RKO (cell line): ENCODE measurements around the gene PLXDC2.

Experiments used
- DNase-seq: peaks from one replicate; pipeline ENCODE4 v3.0.0-alpha.2; 2016; ENCODE audit warnings: low spot score

The PLXDC2 gene

DNA sequence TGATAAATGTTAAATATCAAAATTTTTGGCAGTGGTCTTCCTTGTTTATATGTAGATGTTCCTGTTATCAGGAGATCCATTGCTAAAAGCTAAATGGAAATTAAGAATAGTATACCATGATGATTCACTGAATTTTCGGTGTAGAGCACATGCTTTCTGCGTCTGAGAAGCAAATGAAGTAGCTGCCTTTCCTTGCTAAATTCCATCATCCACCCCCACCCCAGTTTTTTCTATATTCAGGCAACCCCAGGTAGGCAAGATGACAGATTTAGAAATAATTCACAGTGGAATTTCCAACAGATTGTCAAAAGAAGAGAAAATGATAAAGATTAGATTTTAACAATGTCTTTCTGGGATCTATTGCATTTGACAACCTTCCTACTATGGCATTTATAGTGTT lies 231.9 kb downstream of the PLXDC2 start:
- DNase-seq, result no peak

DNA sequence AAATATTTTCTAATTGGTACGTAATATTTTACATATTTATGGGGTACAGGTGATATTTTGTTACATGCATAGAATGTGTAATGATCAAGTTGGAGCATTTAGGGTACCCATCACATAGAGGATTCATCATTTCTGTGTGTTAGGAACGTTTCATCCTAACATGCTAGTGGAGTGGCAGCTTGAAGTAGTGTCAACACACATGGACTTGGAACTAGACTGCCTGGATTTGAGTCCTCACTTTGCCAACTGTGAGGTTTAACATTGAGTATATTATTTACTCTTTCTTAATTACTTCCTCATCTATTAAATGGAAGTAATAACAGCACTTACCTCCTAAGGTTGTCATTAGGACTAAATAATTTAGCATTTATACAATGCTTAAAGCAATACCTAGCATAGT lies 241.9 kb downstream of the PLXDC2 start:
- DNase-seq, result no peak

DNA sequence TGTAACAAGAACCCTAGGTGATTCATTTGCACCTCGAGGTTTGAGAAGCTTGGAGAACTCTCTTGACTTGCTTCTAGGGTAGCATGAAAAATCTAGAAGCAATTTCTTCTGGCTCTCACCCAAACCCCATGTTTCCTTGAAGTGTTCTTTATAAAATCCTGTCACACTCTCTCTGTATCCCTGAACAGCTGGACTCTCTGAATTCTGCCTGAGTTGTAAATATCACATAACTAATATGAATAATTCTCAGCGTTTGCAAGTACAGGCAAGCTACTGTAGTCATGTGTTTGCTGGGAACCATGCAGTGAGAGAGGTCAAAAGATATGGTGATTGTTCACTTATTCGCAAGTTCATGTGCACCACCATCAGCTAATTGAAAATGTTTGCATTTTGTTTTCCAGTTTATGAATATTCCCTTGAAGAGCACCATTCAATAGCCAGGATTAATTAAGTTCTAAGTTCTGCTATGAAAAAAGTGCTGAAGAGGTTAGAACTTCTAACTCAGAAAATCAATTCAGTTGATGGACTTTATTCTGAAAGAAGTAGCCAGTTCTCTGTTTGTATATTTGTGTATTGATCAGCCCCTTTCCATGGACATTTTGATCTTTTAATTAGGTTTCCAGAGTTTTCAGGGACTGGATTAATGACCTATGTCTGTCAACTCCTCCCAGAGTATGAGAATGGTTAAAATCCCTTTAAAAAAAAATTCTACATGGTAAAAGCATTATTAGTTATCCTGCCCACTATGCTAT lies 243.0 kb downstream of the PLXDC2 start:
- DNase-seq, result no peak

DNA sequence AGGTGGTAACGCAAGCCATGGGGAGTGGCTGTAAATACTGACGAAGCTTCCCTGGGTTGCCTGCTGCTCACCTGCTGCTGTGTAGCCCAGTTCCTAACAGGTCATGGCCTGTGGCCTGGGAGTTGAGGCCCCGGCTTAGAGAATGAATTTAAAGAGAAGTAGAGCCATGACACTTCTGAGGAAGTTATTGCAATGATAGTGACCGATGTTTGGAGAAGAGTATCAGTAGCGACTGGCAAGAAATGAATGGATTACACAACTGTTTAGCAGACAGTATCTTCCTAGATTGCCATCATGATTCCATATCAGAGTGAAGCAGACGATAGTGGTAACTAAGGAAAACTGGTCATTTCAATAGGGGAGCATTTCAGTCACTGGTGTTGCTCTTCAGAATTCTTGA lies 249.6 kb downstream of the PLXDC2 start:
- DNase-seq, result no peak

DNA sequence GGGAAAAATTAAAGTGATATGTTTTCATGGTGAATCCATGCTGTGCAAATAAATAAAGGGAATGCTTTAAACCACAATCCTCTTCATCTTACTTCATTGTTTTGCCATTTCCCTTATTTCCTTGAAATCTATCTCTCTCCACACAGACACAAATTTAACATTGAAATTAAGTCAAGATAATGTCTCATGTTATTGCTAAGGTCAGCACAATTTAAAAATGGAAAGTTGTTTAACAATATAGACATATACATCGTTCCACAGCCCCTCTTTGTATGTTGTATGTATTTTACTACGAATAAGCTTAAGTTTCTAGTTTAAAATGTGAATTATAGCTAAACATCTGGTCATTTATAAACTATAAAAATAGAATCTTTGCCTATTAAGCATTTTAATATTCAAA lies 256.9 kb downstream of the PLXDC2 start:
- DNase-seq, result no peak

DNA sequence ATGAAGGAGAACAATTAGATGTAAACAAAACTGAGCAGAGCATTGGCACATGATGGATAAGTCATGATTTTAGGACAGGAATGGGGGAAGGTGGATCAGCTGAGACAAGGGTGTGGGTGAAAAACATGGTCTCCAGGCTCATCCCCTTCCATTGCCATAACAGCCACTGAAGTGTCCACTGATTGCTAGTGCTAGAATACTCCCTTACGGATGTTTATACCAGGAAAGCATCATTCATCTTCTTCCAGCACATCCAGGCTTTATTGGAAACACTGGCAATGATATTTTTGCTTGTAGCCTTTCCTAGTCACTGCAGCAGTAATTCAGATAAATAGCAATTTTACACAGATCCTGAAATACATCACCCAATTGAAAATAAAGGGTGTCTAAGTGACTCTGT lies 259.5 kb downstream of the PLXDC2 start:
- no peak for DNase-seq

DNA sequence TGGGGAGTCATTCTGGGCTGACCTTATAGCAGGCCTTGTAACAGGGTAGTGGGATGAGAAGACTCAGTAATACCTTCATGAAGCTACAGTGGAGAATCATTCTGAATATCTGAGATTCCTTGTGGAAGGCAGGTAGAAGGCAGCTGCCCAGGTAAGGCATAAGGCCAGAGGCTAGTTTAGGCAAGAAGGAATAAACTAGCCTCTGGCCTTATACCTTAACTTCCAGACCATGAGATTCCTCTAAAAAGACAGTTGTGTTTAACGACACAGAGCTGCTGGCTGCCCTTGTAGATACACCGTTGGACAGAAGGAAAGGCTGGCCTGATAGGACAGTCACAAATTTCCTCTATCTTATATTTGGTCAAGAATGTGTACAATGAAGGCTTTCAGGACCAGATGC lies 268.2 kb downstream of the PLXDC2 start:
- no peak for DNase-seq

DNA sequence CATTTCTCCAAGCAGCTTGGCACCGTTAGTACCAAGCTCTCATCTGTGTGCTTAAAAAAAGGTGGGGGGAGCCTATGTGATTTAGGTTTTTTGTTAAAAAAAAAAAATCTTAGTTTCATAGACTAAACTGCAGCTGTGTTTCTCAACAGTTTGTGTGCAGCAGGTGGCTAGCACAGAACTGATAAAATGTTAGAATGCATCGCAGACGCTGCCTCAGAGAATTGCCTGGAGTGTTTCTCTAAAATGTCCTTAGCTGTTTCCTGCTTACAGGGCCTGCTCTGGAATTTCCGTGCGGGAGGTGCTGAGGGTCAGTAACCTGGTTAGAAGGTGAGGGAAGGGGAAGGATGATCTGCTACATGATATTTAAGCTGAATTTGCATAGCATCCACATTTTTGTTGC lies 268.9 kb downstream of the PLXDC2 start:
- DNase-seq, result no peak

DNA sequence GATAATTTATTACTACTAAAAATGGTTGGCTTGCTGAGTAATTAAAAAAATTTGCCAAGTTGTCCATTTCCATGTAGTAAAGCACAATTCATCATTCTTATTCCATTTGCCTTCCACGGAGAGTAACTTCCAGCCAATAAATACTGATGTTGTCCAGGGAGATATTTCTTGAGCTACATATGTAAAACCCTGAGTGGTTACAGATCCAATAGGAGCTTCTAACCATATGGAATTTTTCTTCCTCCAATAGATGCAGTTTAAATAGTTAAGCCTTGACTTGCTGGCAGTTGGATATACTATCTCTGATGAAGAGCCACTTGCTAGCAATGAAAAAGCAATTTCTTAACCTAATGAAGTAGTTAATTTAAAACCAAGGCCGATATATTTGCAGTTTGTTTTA lies 271.1 kb downstream of the PLXDC2 start:
- no peak for DNase-seq

DNA sequence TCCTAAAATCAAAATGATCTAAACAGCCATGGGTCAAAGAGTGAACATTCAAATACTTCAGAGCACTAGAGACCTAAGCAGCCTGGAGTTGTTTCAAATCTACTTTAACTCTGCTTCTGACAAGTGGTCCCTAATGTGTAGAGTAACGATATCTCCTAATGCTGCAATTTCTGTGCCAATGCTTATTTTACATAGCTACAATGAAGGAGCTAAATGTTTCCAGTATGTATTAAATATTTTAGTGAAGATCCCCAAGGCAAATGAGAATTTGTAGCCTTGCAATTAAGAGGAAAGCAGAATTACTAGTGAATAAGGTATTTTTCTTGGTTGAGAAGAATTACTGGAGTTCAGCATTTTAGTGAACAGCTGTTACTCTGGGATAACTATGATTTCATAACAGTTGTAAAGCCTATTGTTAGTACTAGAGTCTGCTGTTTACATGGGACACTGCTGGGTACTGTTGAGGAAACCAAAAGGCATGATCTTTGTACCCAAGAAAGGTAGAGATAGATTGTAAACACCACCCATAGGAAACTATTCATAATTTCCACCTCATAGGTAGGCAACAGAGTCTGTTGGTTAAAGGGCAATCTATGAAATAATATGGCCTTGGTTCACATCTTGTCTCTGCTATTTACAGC lies 271.9 kb downstream of the PLXDC2 start:
- DNase-seq, result no peak

DNA sequence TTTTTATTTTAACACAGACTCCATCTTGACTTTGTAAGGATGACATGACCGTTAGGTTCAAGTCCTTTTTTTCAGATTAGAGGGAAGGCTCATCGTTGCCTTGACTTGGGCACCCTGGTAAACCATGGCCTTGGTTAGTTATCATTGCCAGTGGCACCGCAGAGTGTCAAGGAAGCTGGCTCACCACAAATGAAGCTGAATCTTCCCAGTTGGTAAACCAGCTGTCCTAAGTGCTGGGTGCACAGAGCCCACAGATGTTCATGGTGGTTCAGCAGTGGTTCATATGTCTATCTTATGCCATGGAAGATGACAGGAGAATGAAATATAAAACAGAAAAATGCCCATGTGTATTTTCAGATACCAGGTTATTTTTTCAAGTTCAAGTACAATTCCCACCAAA lies 273.6 kb downstream of the PLXDC2 start:
- DNase-seq, result no peak

DNA sequence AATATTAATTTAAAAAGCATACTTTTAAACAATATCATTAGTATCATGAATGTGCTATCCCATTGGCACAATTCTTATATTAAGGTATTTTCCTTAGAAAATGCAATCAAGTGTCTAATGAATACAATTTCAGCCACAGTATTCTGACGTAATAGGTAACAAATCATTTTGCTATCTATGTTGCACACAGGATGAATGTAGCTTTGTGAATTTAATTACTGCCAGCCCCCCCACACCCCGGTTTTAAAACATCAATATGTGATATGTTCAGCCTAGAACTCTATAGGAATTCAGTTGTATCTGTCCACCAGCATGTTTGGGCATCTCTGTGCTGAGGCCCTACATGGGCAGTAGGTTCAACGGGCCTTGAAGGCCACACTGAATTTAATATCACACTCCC lies 274.6 kb downstream of the PLXDC2 start:
- DNase-seq, result no peak

DNA sequence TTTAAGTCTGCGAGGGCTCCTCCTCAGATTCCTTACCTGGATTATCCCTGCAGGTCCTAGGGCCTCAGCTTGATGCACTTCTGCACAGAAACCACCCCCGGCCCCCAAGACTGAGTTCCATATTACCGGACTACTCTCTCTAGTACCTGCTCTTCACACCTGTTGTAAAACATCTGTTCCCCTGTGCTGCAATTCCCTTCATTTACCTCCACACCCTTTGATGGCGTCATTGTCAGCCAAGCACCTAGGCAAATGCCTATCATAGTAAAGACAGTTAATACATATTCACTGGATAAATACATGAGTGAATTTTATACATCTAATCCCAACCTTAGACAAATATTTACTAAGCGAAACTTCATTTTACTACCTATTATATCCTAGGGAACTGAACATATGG lies 275.5 kb downstream of the PLXDC2 start:
- DNase-seq, result no peak

DNA sequence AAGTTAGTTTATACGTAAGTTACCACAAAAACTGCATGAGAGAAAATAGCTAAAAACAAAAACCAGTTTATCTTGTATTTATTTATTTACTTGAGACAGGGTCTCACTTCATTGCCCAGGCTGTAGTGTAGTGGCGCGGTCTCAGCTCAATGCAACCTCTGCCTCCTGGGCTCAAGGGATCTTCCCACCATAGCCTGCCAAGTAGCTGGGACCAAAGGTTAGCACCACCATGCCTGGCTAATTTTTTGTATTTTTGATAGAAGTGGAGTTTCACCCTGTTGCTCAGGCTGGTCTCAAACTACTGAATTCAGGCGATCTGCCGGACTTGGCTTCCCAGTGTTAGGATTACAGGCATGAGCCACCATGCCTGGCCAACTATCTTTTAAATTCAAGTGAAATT lies 277.4 kb downstream of the PLXDC2 start:
- DNase-seq, result no peak

DNA sequence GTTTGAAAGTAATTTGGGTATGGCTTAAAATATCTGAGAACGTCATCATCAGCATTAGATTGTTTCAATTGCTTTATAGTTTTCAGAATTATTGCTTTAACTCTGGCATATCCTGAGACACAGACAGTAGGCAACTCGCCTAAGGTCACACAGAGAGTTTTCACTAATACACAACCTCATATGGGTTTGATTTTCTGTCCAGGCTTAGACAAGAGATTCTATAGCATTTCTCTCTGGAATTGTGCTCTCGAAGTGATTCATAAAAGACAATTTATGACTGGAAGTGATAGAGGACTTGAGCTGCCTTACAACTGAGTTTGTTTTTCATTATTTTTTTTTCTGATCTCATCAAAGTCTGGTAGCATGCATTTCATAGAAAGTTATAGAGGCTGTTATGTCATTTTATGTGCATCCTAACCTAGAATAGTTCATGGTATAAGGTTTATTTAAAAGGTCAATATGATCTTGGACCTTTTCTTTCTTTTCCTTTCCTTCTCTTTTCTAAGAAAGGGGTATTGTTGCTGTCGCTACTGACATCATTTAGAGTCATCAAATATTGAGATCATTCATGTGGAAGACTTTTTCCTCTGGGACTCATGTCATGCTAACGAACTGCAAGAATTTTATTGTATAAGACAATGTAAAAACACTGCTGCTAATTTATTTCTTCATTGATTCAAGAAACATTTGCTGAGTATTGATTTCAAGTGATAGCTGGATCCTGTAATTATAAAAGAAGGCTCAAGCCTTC lies 278.2 kb downstream of the PLXDC2 start:
- DNase-seq, result no peak

DNA sequence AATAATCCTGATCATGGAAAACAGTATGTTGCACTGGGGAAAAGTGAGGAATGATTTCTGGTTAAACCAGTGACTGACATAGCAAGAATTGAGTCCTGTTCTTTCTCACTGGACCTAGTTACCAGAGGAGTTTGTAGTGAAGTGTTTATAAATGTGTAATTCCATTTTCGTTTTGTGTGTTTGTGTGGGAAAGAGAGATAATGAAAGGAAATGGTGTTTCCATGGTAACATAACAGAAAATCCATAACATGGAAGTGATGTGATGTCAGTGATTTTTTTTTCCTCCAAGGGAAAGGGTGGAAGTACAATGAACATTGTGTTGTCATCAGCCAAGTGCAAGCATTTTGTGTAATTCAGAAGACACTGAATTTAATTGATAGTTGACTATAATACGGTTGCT lies 283.9 kb downstream of the PLXDC2 start:
- peak; percentile 22 for DNase-seq

DNA sequence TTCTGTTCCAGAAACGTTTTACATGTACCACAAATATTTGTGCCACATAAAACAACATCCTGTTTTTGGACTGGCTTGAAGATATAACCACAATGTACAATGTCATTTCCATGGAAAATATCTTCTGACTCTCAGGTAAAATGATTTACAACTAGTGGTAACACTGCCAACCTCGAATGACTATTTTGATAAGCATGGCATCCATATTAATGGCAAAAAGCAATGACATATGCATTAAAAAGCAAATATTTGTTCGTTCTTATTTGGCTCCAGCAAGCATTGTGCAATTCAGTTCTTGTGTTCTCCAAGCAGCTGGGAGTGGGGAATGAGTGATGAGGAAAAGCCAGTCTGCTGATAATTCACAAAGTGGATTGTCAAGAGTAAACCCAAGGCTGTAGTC lies 289.0 kb downstream of the PLXDC2 start:
- DNase-seq, result no peak

DNA sequence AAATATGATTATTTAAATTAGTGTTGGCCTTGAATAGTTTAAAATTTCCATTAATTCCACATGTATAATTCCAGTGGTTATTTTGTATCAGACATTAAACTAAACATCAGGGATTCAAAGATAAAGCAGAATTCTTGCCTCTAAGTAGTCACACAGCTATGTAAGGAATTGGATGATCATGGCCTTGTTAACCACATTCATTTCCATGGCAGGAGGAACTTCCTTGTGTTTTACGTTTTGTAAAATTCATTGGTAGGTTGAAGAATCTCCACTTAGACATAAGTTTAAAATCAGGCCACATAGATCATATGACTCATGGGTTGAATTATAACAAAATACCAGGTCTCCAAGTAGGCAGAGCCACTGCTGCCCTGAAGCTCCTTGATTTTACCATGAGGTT lies 289.7 kb downstream of the PLXDC2 start:
- no peak for DNase-seq

DNA sequence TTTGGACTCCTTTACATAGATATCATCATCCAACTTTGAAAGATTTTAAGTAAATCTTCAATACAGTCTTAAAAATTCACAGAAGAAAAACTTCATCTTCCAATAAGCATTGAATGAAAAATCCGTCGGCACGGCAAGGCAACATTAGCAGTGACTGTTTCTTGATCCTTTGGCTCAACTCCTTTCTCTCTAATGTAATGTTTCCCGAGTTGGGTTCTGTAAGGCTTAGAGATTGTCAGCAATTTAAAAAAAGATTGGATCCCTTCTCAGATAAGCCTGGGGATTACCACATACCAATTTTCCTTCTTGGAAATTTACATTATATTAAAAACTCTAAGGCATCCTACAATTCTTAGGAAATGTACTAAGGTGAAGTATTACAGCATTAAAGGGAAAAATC lies 291.8 kb downstream of the PLXDC2 start:
- DNase-seq, result no peak

DNA sequence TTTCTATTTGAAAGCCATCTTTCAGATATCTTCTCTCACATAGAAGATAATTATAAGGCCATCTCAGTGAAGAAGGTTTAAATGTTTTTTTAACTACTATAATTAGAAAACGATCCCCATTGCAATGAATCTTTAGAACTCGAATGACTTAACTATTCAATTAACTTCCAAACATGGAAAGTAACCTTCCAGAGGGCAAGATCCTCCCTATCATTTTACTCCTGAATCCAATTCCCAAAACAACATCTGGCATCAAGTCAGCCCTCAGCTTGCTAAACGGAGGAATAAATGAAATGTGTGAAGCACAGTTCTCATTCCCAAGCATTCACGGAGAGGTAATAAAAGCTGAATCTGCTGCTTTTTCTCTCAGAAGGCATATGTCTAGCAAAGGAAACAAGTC lies 293.4 kb downstream of the PLXDC2 start:
- DNase-seq, result no peak

DNA sequence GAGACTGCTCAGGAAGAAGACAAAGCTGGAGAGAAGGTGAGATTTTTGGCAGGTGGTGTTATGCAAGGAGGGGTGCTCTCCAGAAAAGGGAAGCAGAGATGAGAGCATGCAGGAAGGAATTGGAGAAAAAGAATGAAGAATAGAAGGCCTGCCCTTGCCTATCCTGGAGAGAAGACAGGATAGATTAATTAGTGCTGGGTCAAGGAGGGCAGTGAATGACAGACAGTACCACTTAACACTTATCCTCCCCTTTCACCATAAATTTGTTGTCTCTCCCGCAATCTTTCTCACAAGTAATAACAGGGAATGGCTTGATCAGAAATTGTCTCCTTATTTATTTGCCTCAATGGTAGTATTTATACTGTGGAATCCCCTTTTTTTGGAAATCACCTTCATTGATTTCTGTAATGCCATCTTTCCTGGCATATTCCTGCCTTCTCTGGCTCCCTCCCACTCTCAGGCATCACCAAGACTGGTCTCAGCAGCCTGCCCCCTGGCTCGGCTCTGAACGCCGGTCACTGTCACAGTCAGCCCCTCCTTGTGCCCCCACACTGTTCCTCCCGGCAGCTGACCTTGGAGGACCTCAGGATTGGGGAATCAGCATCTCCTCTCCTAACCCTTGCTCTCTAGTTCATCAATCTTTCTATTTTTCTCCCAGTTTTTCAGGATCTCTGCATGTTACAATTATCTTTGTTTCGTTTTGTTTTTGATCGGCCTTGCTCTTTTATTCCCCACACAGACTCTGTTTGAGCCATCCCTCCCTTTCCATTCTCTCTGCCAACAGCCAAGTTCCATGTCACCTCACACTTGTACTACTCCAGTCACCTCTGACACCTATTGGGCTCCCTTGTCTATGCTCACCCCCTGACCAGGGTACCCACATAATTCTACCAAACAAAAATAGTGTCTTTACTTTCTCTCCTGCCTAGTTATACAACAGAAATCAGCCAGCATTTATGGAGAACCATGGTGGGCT lies 294.2 kb downstream of the PLXDC2 start:
- DNase-seq, result no peak

DNA sequence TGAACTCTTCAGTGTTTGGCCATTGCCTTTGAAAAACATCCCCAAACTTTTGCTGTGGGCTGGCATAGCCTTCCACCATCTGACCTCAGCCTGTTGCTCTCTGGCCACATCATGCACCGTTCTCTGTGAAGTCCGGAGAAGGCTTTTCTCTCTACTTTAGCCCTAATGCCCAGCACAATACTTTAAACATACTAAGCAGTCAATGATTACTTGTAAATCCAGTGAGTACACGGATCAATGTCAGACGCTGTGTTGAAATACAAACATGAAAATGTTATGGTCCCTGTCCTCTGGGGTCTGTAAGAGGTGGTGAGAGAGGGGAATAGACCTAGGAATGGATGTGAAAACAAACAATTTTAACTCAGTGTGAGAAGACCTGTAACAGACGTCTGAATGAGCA lies 297.9 kb downstream of the PLXDC2 start:
- no peak for DNase-seq
